PC-3 (cell line): ENCODE data around the gene CEP85.

Experiments used
- CTCF ChIP-seq: fragments of 300-600 bp; sonication (generic); conservative IDR thresholded peaks from 2 replicates; pipeline ENCODE4 v1.5.1; 2017; ENCODE audit warnings: antibody characterized with exemption, low read depth, mild to moderate bottlenecking, low read length
- EZH2 ChIP-seq: fragments of 300-600 bp; sonication (generic); IDR thresholded peaks from one replicate; pipeline ENCODE4 v1.6.1; 2017; ENCODE audit warnings: antibody characterized with exemption, mild to moderate bottlenecking, low read length; ENCODE audit not compliant: unreplicated experiment

GRCh38 chr1:26291939-26292338 lies 57.9 kb downstream of the CEP85 start:
- TF ChIP-seq CTCF = no peak
- no peak for TF ChIP-seq EZH2
